ENCODE measurements around the gene NPIPB2. TPM values are rescaled to one million over a fixed set of nuclear protein-coding genes. Genes with fewer than 3 reads are reported as not detected.

NPIPB2 gene
- total and polyA plus RNA-seq, 10 of the 15 experiments (the other 5 are each of a cell fraction or from before 2014, with no cell fraction given): 1.9 to 29.3 (median 10.8) TPM

- TF ChIP-seq PRDM15 (CRISPR knock-in tag; IDR thresholded peaks at IDR 0.05) (no peak), MAX (IDR thresholded peaks at IDR 0.05; ENCODE audit: low read depth, low read length) (peak; percentile 77; the same call in 1 of the 2 replicates), BHLHE40 (IDR thresholded peaks at IDR 0.05; ENCODE audit: borderline replicate concordance in 1 of 2, low read depth in 2 of 2, low read length in 1 of 2) (peak; percentile 44 to 62; a peak in 2 of 4 replicates), ZBTB11 (CRISPR knock-in tag; IDR thresholded peaks at IDR 0.05) (peak; percentile 42; the same call in 1 of the 2 replicates), BCL3 (IDR thresholded peaks at IDR 0.05; ENCODE audit: borderline replicate concordance, insufficient read depth, low read depth, low read length, poor library complexity, severe bottlenecking) (no peak), IRF3 (IDR thresholded peaks at IDR 0.05) (no peak; the same call in 1 of the 2 replicates), MEF2A (IDR thresholded peaks at IDR 0.05; ENCODE audit: insufficient read depth, low read depth, low read length) (0 out of 2 replicates have a peak, but pooled peaks have one; percentile 65), EGR1 (IDR thresholded peaks at IDR 0.05; ENCODE audit: borderline replicate concordance in 1 of 2, low read depth in 2 of 2, low read length in 2 of 2) (peak in 1 of 2 experiments; percentile 80; a peak in 2 of 3 replicates), HCFC1 (IDR thresholded peaks at IDR 0.05; ENCODE audit: low read length) (peak; percentile 99), PKNOX1 (IDR thresholded peaks at IDR 0.05) (peak; percentile 57; the same call in 1 of the 2 replicates), MYB (IDR thresholded peaks at IDR 0.05; ENCODE audit: borderline replicate concordance, low read depth, low read length) (0 out of 2 replicates have a peak, but pooled peaks have one; percentile 66), SRF (IDR thresholded peaks at IDR 0.05; ENCODE audit: low read depth in 2 of 2, low read length in 2 of 2) (no peak), BRCA1 (IDR thresholded peaks at IDR 0.05; ENCODE audit: low read depth, low read length) (no peak), SUPT20H (IDR thresholded peaks at IDR 0.05; ENCODE audit: borderline replicate concordance, control insufficient read depth, low read depth, low read length) (no peak), YBX1 (IDR thresholded peaks at IDR 0.05) (no peak)
These were observed 26.0 kb downstream of the NPIPB2 start, which contains the start of gene GSPT1 (continued) for GRCh38 chr16:11915644-11916523.

Measured in GM12878 (cell line).